Stimulated activated naive CD8-positive, alpha-beta T cell treated with anti-CD3 and anti-CD28 coated beads, Interleukin-15, Interleukin-2, amounts not matched to agents 100 U/mL and 50 U/mL, for 24 hours (primary cell): ENCODE results near the gene SMIM5.
A peak's percentile ranks its signal among the peaks of the same experiment; 100 is the strongest.

ENCODE experiments used
- ATAC-seq: fragments of 150-1000 bp; cut with Tn5 transposase; one replicate; pipeline ENCODE4 v1.10.0; 2021
- DNase-seq: peaks from one replicate; pipeline ENCODE4 v3.0.0; 2021

The SMIM5 gene

GRCh38 chr17:75603123-75603522 is 30.1 kb upstream of the SMIM5 start:
- DNase-seq, result no peak
- ATAC-seq, result no peak

GRCh38 chr17:75604034-75604695 is 29.1 kb upstream of the SMIM5 start:
- no peak for ATAC-seq
- DNase-seq, result no peak

- ATAC-seq (no peak), DNase-seq (no peak)
These were observed 27.4 kb upstream of the SMIM5 start for GRCh38 chr17:75605790-75606189.

GRCh38 chr17:75607086-75607485 is 26.1 kb upstream of the SMIM5 start:
- DNase-seq (no peak), ATAC-seq (no peak)

- ATAC-seq, result no peak
- no peak for DNase-seq
These were observed 22.9 kb upstream of the SMIM5 start for GRCh38 chr17:75610103-75610984.

- no peak for ATAC-seq
These were observed 21.3 kb upstream of the SMIM5 start for GRCh38 chr17:75611851-75612429.

GRCh38 chr17:75612906-75613626 is 20.2 kb upstream of the SMIM5 start:
- ATAC-seq, result no peak

More at GRCh38 chr17:75611851-75612429, 21.3 kb upstream of the SMIM5 start:
- no peak for DNase-seq

GRCh38 chr17:75614006-75614405 is 19.2 kb upstream of the SMIM5 start:
- ATAC-seq, result no peak
- no peak for DNase-seq

More at GRCh38 chr17:75612906-75613626, 20.2 kb upstream of the SMIM5 start:
- DNase-seq, result no peak

- DNase-seq (no peak), ATAC-seq (no peak)
These were observed 18.5 kb upstream of the SMIM5 start for GRCh38 chr17:75614556-75615270.

GRCh38 chr17:75615301-75615700 is 17.9 kb upstream of the SMIM5 start:
- DNase-seq, result no peak
- ATAC-seq, result no peak

- ATAC-seq, result no peak
These were observed 16.6 kb upstream of the SMIM5 start for GRCh38 chr17:75616521-75617122.

GRCh38 chr17:75617218-75617617 is 16.0 kb upstream of the SMIM5 start:
- ATAC-seq, result no peak
- DNase-seq, result no peak

More at GRCh38 chr17:75616521-75617122, 16.6 kb upstream of the SMIM5 start:
- DNase-seq, result no peak

GRCh38 chr17:75617675-75618074 is 15.6 kb upstream of the SMIM5 start:
- DNase-seq, result no peak
- no peak for ATAC-seq

- no peak for ATAC-seq
- DNase-seq, result peak; percentile 47
These were observed 13.5 kb upstream of the SMIM5 start for GRCh38 chr17:75619506-75620431.

GRCh38 chr17:75621489-75621888 is 11.7 kb upstream of the SMIM5 start:
- DNase-seq (no peak), ATAC-seq (no peak)

GRCh38 chr17:75622076-75622475 is 11.2 kb upstream of the SMIM5 start:
- ATAC-seq (no peak), DNase-seq (no peak)

GRCh38 chr17:75622771-75623273 is 10.4 kb upstream of the SMIM5 start:
- ATAC-seq (no peak), DNase-seq (no peak)

GRCh38 chr17:75623386-75623785 is 9.8 kb upstream of the SMIM5 start:
- no peak for ATAC-seq
- DNase-seq, result no peak

GRCh38 chr17:75624021-75624420 is 9.2 kb upstream of the SMIM5 start:
- DNase-seq (no peak), ATAC-seq (no peak)
